HepG2 (cell line): ENCODE measurements around the gene MFAP1. TPM values are rescaled to one million over a fixed set of nuclear protein-coding genes. Genes with fewer than 3 reads are reported as not detected.

ENCODE experiments used
- ASH2L ChIP-seq: fragments of 300-600, 200-600 bp; sonication (generic); IDR thresholded peaks from 2 replicates; pipeline ENCODE4 v1.7.0; 2017; ENCODE audit warnings: low read depth, mild to moderate bottlenecking, moderate library complexity, mixed read lengths, low read length; ENCODE audit not compliant: insufficient read length
- ATF7-NPFF ChIP-seq: sonication (generic); formaldehyde crosslinking; IDR thresholded peaks from 2 replicates; pipeline ENCODE4 v1.8.1; 2023; ENCODE audit warnings: mild to moderate bottlenecking, low read depth, missing genetic modification reagents, moderate library complexity
- CCAR2 ChIP-seq: fragments of 200-400 bp; formaldehyde crosslinking; optimal IDR thresholded peaks from 2 replicates; pipeline ENCODE3; 2018; ENCODE audit warnings: low read depth, mild to moderate bottlenecking, low read length, moderate library complexity
- GATAD1 ChIP-seq: IDR thresholded peaks from 2 replicates; pipeline ENCODE4 v1.6.1; 2016; ENCODE audit warnings: missing genetic modification reagents, missing compliant biosample characterization
- HNRNPH1 ChIP-seq: fragments of 200-400 bp; formaldehyde crosslinking; optimal IDR thresholded peaks from 2 replicates; pipeline ENCODE3; 2017; ENCODE audit warnings: mild to moderate bottlenecking, low read depth, low read length
- HOXA3 ChIP-seq: sonication (generic); formaldehyde crosslinking; IDR thresholded peaks from 2 replicates; pipeline ENCODE4 v1.5.0; 2020; ENCODE audit warnings: missing genetic modification reagents
- NR3C1 ChIP-seq: sonication (generic); formaldehyde crosslinking; IDR thresholded peaks from 2 replicates; pipeline ENCODE4 v1.4.0; 2020; ENCODE audit warnings: missing genetic modification reagents
- PHF20 ChIP-seq: sonication (generic); formaldehyde crosslinking; IDR thresholded peaks from 2 replicates; pipeline ENCODE4 v1.5.0; 2020; ENCODE audit warnings: mild to moderate bottlenecking, missing genetic modification reagents
- POLR2G ChIP-seq: fragments of 200-400 bp; formaldehyde crosslinking; IDR thresholded peaks from 2 replicates; pipeline ENCODE4 v1.6.1; 2018; ENCODE audit warnings: mild to moderate bottlenecking, low read depth, low read length, moderate library complexity
- SAP130 ChIP-seq: IDR thresholded peaks from 2 replicates; pipeline ENCODE4 v1.6.1; 2016; ENCODE audit warnings: low read depth
- YEATS2 ChIP-seq: sonication (generic); formaldehyde crosslinking; IDR thresholded peaks from 2 replicates; pipeline ENCODE4 v1.4.0; 2020; ENCODE audit warnings: missing genetic modification reagents, borderline replicate concordance
- ZFX ChIP-seq: sonication (generic); formaldehyde crosslinking; IDR thresholded peaks from 2 replicates; pipeline ENCODE4 v1.4.0; 2020; ENCODE audit warnings: mild to moderate bottlenecking, low read depth, missing genetic modification reagents, moderate library complexity
- ZNF160 ChIP-seq: sonication (generic); formaldehyde crosslinking; IDR thresholded peaks from 2 replicates; pipeline ENCODE4 v1.8.0; 2022; ENCODE audit warnings: mild to moderate bottlenecking, inconsistent platforms, missing genetic modification reagents
- ZNF350 ChIP-seq: sonication (generic); formaldehyde crosslinking; IDR thresholded peaks from 2 replicates; pipeline ENCODE4 v1.4.0; 2020; ENCODE audit warnings: mild to moderate bottlenecking, low read depth, missing genetic modification reagents, borderline replicate concordance
- ZNF530 ChIP-seq: sonication (generic); formaldehyde crosslinking; IDR thresholded peaks from 2 replicates; pipeline ENCODE4 v1.5.0; 2020; ENCODE audit warnings: low read depth, mild to moderate bottlenecking, missing genetic modification reagents
- ZNF577 ChIP-seq: sonication (generic); formaldehyde crosslinking; IDR thresholded peaks from 2 replicates; pipeline ENCODE4 v1.4.0; 2020; ENCODE audit warnings: mild to moderate bottlenecking, low read depth, missing genetic modification reagents, borderline replicate concordance
- ZNF891 ChIP-seq: sonication (generic); formaldehyde crosslinking; IDR thresholded peaks from 2 replicates; pipeline ENCODE4 v1.5.0; 2020; ENCODE audit warnings: mild to moderate bottlenecking, missing genetic modification reagents
- polyA plus RNA-seq, 8 experiments: library from polyadenylated mRNA; depleted of rRNA in 3 of 8; stranded (reverse) in 7 of 8; unstranded in 1 of 8; fragments of >200 nt; fragmentation: Illumina TruSeq in 4 of 8; extraction: Trizol in 4 of 8; gene quantifications; 2 replicates each; pipeline versions ENCODE4 v1.2.1 to v1.2.3, GENCODE V29; 2011 to 2016; ENCODE audit warnings: low read depth in 4 of 8, missing spikeins in 1 of 8, mixed read lengths in 1 of 8; ENCODE audit not compliant: insufficient read depth in 1 of 8
- total RNA-seq, 5 experiments: library from RNA; depleted of rRNA; stranded (reverse); fragments of >200 nt; fragmentation: Illumina TruSeq; extraction: Trizol; gene quantifications; 2 replicates each; pipeline ENCODE4 v1.2.3, GENCODE V29; 2016; ENCODE audit warnings: low read depth in 1 of 5
- TF ChIP-seq, protein P1 (sequence below): sonication (generic); formaldehyde crosslinking; conservative IDR thresholded peaks from 2 replicates; pipeline ENCODE4 v1.4.0; 2020; ENCODE audit warnings: missing genetic modification reagents
- TF ChIP-seq, protein P2 (sequence below): sonication (generic); formaldehyde crosslinking; IDR thresholded peaks from 2 replicates; pipeline ENCODE4 v1.5.0; 2020; ENCODE audit warnings: missing genetic modification reagents
- TF ChIP-seq, protein P3 (sequence below): sonication (generic); formaldehyde crosslinking; IDR thresholded peaks from 2 replicates; pipeline ENCODE4 v1.4.0; 2020; ENCODE audit warnings: mild to moderate bottlenecking, missing genetic modification reagents
- TF ChIP-seq, protein P4 (sequence below): sonication (generic); formaldehyde crosslinking; IDR thresholded peaks from 2 replicates; pipeline ENCODE4 v1.5.0; 2020; ENCODE audit warnings: missing genetic modification reagents
- TF ChIP-seq, protein P5 (sequence below): sonication (generic); formaldehyde crosslinking; conservative IDR thresholded peaks from 2 replicates; pipeline ENCODE4 v1.4.0; 2020; ENCODE audit warnings: missing genetic modification reagents

MFAP1 gene
- total and polyA plus RNA-seq, 2 of the 13 experiments (the other 11 are each of a cell fraction or from before 2014, with no cell fraction given): 11.8 to 39.5 TPM

DNA sequence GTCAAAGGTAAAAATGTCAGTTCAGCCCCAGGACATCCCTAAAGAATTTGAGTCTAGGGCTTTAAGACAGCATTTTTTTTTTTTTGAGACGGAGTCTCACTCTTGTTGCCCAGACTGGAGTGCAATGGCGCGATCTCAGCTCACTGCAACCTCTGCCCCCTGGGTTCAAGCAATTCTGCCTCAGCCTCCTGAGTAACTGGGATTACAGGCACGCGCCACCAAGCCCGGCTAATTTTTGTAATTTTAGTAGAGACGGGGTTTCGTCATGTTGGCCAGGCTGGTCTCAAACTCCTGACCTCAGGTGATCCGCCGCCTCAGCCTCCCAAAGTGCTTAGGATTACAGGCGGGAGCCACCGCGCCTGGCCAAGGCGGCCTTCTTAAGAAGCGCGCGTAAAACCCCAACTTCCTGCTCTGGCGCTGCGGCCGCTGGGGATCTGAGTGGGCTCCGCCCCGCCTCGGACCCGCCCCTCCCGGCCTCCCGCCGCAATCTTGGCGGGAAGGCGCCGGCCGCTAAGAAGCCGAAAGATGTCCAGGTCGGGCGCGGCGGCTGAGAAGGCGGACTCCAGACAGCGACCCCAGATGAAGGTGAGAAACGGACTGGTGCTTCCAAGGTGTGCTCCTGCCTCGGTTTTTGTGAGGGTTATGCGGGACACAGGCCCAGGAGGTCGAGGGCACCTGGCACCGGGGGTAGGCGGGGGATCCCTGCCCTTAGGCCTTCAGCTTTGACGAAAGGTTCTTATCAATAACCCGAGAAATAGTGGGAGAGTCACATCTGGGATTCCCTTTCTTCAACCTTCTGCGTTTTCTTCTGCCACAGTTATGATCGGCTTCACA lies 2.2 kb upstream of the MFAP1 start, which contains the start of gene WDR76 (continued):
- TF ChIP-seq ZFX (CRISPR knock-in tag) (peak; percentile 44; the same call in 1 of the 2 replicates), HOXA3 (CRISPR knock-in tag) (0 out of 2 replicates have a peak, but pooled peaks have one; percentile 32), CCAR2 (no peak), ATF7-NPFF (CRISPR knock-in tag) (no peak), YEATS2 (CRISPR knock-in tag) (peak; percentile 29; the same call in 1 of the 2 replicates), ZNF891 (peak; percentile 38; the same call in 1 of the 2 replicates), ZNF350 (CRISPR knock-in tag) (no peak), GATAD1 (peak; percentile 68), POLR2G (0 out of 2 replicates have a peak, but pooled peaks have one; percentile 43), PHF20 (0 out of 2 replicates have a peak, but pooled peaks have one; percentile 48), ZNF530 (no peak), SAP130 (CRISPR knock-in tag) (peak; percentile 65), ASH2L (peak; percentile 30), NR3C1 (no peak), HNRNPH1 (no peak), ZNF577 (CRISPR knock-in tag) (no peak), ZNF160 (no peak)
- TF ChIP-seq, protein P1, sequence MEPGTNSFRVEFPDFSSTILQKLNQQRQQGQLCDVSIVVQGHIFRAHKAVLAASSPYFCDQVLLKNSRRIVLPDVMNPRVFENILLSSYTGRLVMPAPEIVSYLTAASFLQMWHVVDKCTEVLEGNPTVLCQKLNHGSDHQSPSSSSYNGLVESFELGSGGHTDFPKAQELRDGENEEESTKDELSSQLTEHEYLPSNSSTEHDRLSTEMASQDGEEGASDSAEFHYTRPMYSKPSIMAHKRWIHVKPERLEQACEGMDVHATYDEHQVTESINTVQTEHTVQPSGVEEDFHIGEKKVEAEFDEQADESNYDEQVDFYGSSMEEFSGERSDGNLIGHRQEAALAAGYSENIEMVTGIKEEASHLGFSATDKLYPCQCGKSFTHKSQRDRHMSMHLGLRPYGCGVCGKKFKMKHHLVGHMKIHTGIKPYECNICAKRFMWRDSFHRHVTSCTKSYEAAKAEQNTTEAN (CRISPR knock-in tag): no peak
- TF ChIP-seq, protein P2, sequence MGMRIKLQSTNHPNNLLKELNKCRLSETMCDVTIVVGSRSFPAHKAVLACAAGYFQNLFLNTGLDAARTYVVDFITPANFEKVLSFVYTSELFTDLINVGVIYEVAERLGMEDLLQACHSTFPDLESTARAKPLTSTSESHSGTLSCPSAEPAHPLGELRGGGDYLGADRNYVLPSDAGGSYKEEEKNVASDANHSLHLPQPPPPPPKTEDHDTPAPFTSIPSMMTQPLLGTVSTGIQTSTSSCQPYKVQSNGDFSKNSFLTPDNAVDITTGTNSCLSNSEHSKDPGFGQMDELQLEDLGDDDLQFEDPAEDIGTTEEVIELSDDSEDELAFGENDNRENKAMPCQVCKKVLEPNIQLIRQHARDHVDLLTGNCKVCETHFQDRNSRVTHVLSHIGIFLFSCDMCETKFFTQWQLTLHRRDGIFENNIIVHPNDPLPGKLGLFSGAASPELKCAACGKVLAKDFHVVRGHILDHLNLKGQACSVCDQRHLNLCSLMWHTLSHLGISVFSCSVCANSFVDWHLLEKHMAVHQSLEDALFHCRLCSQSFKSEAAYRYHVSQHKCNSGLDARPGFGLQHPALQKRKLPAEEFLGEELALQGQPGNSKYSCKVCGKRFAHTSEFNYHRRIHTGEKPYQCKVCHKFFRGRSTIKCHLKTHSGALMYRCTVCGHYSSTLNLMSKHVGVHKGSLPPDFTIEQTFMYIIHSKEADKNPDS: no peak
- TF ChIP-seq, protein P3, sequence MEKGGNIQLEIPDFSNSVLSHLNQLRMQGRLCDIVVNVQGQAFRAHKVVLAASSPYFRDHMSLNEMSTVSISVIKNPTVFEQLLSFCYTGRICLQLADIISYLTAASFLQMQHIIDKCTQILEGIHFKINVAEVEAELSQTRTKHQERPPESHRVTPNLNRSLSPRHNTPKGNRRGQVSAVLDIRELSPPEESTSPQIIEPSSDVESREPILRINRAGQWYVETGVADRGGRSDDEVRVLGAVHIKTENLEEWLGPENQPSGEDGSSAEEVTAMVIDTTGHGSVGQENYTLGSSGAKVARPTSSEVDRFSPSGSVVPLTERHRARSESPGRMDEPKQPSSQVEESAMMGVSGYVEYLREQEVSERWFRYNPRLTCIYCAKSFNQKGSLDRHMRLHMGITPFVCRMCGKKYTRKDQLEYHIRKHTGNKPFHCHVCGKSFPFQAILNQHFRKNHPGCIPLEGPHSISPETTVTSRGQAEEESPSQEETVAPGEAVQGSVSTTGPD: no peak
- TF ChIP-seq, protein P4, sequence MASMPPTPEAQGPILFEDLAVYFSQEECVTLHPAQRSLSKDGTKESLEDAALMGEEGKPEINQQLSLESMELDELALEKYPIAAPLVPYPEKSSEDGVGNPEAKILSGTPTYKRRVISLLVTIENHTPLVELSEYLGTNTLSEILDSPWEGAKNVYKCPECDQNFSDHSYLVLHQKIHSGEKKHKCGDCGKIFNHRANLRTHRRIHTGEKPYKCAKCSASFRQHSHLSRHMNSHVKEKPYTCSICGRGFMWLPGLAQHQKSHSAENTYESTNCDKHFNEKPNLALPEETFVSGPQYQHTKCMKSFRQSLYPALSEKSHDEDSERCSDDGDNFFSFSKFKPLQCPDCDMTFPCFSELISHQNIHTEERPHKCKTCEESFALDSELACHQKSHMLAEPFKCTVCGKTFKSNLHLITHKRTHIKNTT (CRISPR knock-in tag): no peak
- TF ChIP-seq, protein P5, sequence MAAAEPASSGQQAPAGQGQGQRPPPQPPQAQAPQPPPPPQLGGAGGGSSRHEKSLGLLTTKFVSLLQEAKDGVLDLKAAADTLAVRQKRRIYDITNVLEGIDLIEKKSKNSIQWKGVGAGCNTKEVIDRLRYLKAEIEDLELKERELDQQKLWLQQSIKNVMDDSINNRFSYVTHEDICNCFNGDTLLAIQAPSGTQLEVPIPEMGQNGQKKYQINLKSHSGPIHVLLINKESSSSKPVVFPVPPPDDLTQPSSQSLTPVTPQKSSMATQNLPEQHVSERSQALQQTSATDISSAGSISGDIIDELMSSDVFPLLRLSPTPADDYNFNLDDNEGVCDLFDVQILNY (CRISPR knock-in tag): peak; percentile 57; the same call in 1 of the 2 replicates
